ENCODE data around the gene KLHL15. TPM values are rescaled to one million over a fixed set of nuclear protein-coding genes. Genes with fewer than 3 reads are reported as not detected.

Gene KLHL15
- total RNA-seq, 1 donor from 2014 or later: 9.8 TPM

DNA sequence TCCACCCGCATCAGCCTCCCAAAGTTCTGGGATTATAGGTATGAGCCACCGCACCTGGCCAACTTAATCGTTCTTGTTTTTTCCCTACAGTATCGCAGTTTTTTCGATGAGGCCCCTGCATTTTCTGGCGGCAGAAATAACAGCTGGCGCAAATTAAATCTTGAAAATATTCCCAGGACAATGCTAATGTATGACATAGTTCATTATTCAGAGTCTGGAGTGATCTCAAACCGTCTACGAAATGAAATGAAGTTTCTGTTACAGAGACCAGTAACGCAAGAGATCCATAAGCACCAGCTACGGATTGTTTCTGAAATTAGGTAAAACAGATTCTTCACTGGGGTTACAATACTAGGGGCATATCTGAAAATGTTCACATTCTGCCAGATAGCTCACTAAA is 91.9 kb downstream of the KLHL15 start:
- Histone ChIP-seq H3K36me3 (no peaks in the 10 kb centered on the region), H3K27me3 (no peaks in the 10 kb centered on the region), H3K4me1 (no peaks in the 10 kb centered on the region), H3K4me3 (no peak overlapping the region), H3K27ac (no peak overlapping the region), H3K9me3 (no peaks in the 10 kb centered on the region)
- no peak for DNase-seq (ENCODE audit: extremely low spot score in 2 of 2)
- TF ChIP-seq POLR2A (IDR thresholded peaks at IDR 0.05) (no peak), POLR2AphosphoS5 (IDR thresholded peaks at IDR 0.05; ENCODE audit: insufficient read depth in 1 of 2, low read depth in 1 of 2) (no peak)
- TF ChIP-seq, protein P1, sequence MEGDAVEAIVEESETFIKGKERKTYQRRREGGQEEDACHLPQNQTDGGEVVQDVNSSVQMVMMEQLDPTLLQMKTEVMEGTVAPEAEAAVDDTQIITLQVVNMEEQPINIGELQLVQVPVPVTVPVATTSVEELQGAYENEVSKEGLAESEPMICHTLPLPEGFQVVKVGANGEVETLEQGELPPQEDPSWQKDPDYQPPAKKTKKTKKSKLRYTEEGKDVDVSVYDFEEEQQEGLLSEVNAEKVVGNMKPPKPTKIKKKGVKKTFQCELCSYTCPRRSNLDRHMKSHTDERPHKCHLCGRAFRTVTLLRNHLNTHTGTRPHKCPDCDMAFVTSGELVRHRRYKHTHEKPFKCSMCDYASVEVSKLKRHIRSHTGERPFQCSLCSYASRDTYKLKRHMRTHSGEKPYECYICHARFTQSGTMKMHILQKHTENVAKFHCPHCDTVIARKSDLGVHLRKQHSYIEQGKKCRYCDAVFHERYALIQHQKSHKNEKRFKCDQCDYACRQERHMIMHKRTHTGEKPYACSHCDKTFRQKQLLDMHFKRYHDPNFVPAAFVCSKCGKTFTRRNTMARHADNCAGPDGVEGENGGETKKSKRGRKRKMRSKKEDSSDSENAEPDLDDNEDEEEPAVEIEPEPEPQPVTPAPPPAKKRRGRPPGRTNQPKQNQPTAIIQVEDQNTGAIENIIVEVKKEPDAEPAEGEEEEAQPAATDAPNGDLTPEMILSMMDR (IDR thresholded peaks at IDR 0.05): no peak
- intact Hi-C loops (cut with DNase I): no loop called here

Other genes starting within 250 kb of the KLHL15 start
- 389 TPM for gene SAT1, start 244.0 kb downstream of the KLHL15 start, total RNA-seq
- 8.6 TPM for gene APOO, start 119.2 kb downstream of the KLHL15 start, total RNA-seq
- gene CXorf58, start 119.2 kb downstream of the KLHL15 start, total RNA-seq: not detected
- 121 TPM for gene EIF2S3, start 27.8 kb upstream of the KLHL15 start, total RNA-seq
- 62.4 TPM for gene ZFX, start 122.5 kb upstream of the KLHL15 start, total RNA-seq

All from vagina (tissue), 2 donors.